Endometrium (tissue), 2 donors: ENCODE results near the gene POU3F3.

Source experiments
- FAIRE-seq: peaks from 2 replicates; lab custom pipeline; 2012; peaks lifted over from hg19 to GRCh38; lab: Jason Lieb, UNC
- donor health status: control.
- donor health status: control.

The POU3F3 gene

GRCh38 chr2:104847586-104848160, 6.2 kb upstream of the POU3F3 start:
- no peak for FAIRE-seq

GRCh38 chr2:104848526-104848925, 5.4 kb upstream of the POU3F3 start:
- no peak for FAIRE-seq

GRCh38 chr2:104849101-104849500, 4.8 kb upstream of the POU3F3 start:
- no peak for FAIRE-seq

- no peak for FAIRE-seq
Observed at GRCh38 chr2:104849618-104850141, 4.2 kb upstream of the POU3F3 start.

GRCh38 chr2:104850361-104851290, 3.3 kb upstream of the POU3F3 start:
- no peak for FAIRE-seq

- no peak for FAIRE-seq
Observed at GRCh38 chr2:104851291-104852089, 2.4 kb upstream of the POU3F3 start.

- FAIRE-seq = no peak
Observed at GRCh38 chr2:104852090-104852666, 1.7 kb upstream of the POU3F3 start.

GRCh38 chr2:104854498-104855220, 744 bp downstream of the POU3F3 start:
- FAIRE-seq = no peak

- no peak for FAIRE-seq
Observed at GRCh38 chr2:104855221-104856085, 1.5 kb downstream of the POU3F3 start.

- FAIRE-seq = no peak
Observed at GRCh38 chr2:104856086-104856972, 2.4 kb downstream of the POU3F3 start.

- no peak for FAIRE-seq
Observed at GRCh38 chr2:104856973-104857261, 3.0 kb downstream of the POU3F3 start.

GRCh38 chr2:104857262-104858005, 3.5 kb downstream of the POU3F3 start:
- no peak for FAIRE-seq

GRCh38 chr2:104858006-104858978, 4.4 kb downstream of the POU3F3 start:
- FAIRE-seq = no peak

GRCh38 chr2:104859291-104859765, 5.4 kb downstream of the POU3F3 start:
- FAIRE-seq = no peak

- no peak for FAIRE-seq
Observed at GRCh38 chr2:104859766-104860450, 6.0 kb downstream of the POU3F3 start.

GRCh38 chr2:104860451-104860790, 6.5 kb downstream of the POU3F3 start:
- no peak for FAIRE-seq
